ENCODE results near the gene LAG3. TPM values are rescaled to one million over a fixed set of nuclear protein-coding genes. Genes with fewer than 3 reads are reported as not detected.
A peak's percentile ranks its signal among the peaks of the same experiment; 100 is the strongest.

Gene LAG3
- total RNA-seq, result 1.5 TPM
- long read RNA-seq, partial matches to known transcripts, result 0 of 1 reads
- long read RNA-seq, other reads (novel, unspliced or antisense), result 0 of 1 reads

DNA sequence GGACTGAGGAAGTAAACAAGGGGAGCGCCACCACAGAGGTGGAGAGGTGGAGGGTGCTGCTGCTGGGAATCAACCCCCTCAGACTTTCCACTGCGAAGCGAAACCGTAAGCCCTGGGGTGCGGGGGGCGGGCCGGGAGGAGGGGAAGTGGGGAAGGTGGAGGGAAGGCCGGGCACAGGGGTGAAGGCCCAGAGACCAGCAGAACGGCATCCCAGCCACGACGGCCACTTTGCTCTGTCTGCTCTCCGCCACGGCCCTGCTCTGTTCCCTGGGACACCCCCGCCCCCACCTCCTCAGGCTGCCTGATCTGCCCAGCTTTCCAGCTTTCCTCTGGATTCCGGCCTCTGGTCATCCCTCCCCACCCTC is at the start of gene LAG3:
Gene LAG3 (plus strand): TSS at position 190 of the 365 bp plus-strand sequence. CDS start 333 bp downstream, outside the sequence.
- DNase-seq (no peak), ATAC-seq (no peak)
- H3K36me3 ChIP-seq, result peaks cover 14% of the 10 kb centered on the region
- no peak within 1 kb of the TSS for H3K4me3 ChIP-seq
- peaks cover 30% of the 10 kb centered on the region for H3K4me1 ChIP-seq
- intact Hi-C loops (cut with DNase I), result no loop called here
- H3K27ac ChIP-seq, result no peak within 1 kb of the TSS
- no peaks in the 10 kb centered on the region for H3K9me3 ChIP-seq
- TF ChIP-seq CTCF (IDR thresholded peaks at IDR 0.05), result no peak
- H3K27me3 ChIP-seq, result no peaks in the 10 kb centered on the region

DNA sequence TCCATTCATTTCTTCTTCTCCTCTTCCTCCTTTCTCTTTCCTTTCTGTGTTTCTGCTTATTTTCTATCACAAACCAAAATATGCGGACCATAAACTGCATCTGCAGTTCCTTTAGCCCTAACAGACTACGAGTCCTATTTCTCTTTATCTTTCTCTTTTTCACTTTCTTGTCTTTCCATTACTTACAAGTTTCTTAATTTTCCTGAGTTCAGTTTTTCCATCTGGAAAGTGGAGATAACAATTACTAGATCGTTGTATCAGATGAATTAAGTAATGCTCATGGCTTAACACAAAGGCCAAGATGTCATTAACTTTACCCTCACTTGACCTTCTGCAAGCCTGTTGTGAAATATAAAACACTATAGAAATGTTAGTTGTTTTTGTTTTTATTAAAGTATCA is 49.5 kb upstream of the LAG3 start:
- intact Hi-C loops (cut with DNase I), result no loop called here
- Histone ChIP-seq H3K27ac (no peak overlapping the region), H3K9me3 (no peaks in the 10 kb centered on the region), H3K27me3 (no peaks in the 10 kb centered on the region), H3K4me1 (peaks cover 10% of the 10 kb centered on the region), H3K36me3 (peaks cover 5% of the 10 kb centered on the region), H3K4me3 (peak overlapping the region; percentile 68)
- DNase-seq (no peak), ATAC-seq (no peak)
- no peak for TF ChIP-seq CTCF (IDR thresholded peaks at IDR 0.05)

- peak; percentile 98 for ATAC-seq
- intact Hi-C loops (cut with DNase I), result no loop called here
- no peak for TF ChIP-seq CTCF (IDR thresholded peaks at IDR 0.05)
Measured at GRCh38 chr12:6723607-6724408, 48.5 kb upstream of the LAG3 start, which contains the start of gene COPS7A. Gene COPS7A (plus strand): TSS chr12:6724046. CDS start chr12:6724657, 611 bp downstream.

GRCh38 chr12:6724409-6724797 is 47.9 kb upstream of the LAG3 start:
- peak; percentile 31 for ATAC-seq
- DNase-seq, result no peak
- H3K4me1 ChIP-seq, result peaks cover 10% of the 10 kb centered on the region

More at GRCh38 chr12:6723607-6724408, 48.5 kb upstream of the LAG3 start, which contains the start of gene COPS7A:
- Histone ChIP-seq H3K4me1 (peaks cover 10% of the 10 kb centered on the region), H3K27me3 (no peaks in the 10 kb centered on the region), H3K27ac (peak within 1 kb of the TSS; percentile 88), H3K4me3 (peak within 1 kb of the TSS; percentile 68), H3K36me3 (peaks cover 14% of the 10 kb centered on the region), H3K9me3 (no peaks in the 10 kb centered on the region)
- peak; percentile 99 for DNase-seq

GRCh38 chr12:6725350-6725749 is 47.0 kb upstream of the LAG3 start:
- no peak for TF ChIP-seq CTCF (IDR thresholded peaks at IDR 0.05)
- no peaks in the 10 kb centered on the region for H3K27me3 ChIP-seq
- ATAC-seq (no peak), DNase-seq (no peak)
- no peaks in the 10 kb centered on the region for H3K9me3 ChIP-seq
- H3K27ac ChIP-seq, result no peak overlapping the region
- H3K4me1 ChIP-seq, result peaks cover 10% of the 10 kb centered on the region
- intact Hi-C loops (cut with DNase I), result no loop called here
- peaks cover 30% of the 10 kb centered on the region for H3K36me3 ChIP-seq
- no peak overlapping the region for H3K4me3 ChIP-seq

More at GRCh38 chr12:6724409-6724797, 47.9 kb upstream of the LAG3 start:
- Histone ChIP-seq H3K9me3 (no peaks in the 10 kb centered on the region), H3K4me3 (peak overlapping the region; percentile 68), H3K27ac (peak overlapping the region; percentile 88), H3K27me3 (no peaks in the 10 kb centered on the region), H3K36me3 (peaks cover 20% of the 10 kb centered on the region)
- intact Hi-C loops (cut with DNase I), result no loop called here
- no peak for TF ChIP-seq CTCF (IDR thresholded peaks at IDR 0.05)
